ENCODE measurements around the gene INTS1.
"Not testable (repeated sequence)": the region's sequence is repeated elsewhere in the genome, so short reads cannot be mapped to it uniquely, and the experiment has no call there.

- TF ChIP-seq MAZ (IDR thresholded peaks at IDR 0.05; ENCODE audit: borderline replicate concordance, low read depth, low read length); POLR2A (IDR thresholded peaks at IDR 0.05; ENCODE audit: low read depth, low read length); MXI1 (IDR thresholded peaks at IDR 0.05; ENCODE audit: borderline replicate concordance, low read depth, low read length); SMC3 (IDR thresholded peaks at IDR 0.05; ENCODE audit: low read depth, low read length); MAFK (IDR thresholded peaks at IDR 0.05; ENCODE audit: low read depth, low read length); RAD21 (IDR thresholded peaks at IDR 0.05; ENCODE audit: low read length); RFX5 (IDR thresholded peaks at IDR 0.05; ENCODE audit: low read depth, low read length); RCOR1 (IDR thresholded peaks at IDR 0.05; ENCODE audit: insufficient replicate concordance, low read length); CEBPB (IDR thresholded peaks at IDR 0.05; ENCODE audit: low read depth, low read length); ELK1 (IDR thresholded peaks at IDR 0.05; ENCODE audit: borderline replicate concordance, low read depth, low read length): not testable (repeated sequence)
- TF ChIP-seq, protein P1, sequence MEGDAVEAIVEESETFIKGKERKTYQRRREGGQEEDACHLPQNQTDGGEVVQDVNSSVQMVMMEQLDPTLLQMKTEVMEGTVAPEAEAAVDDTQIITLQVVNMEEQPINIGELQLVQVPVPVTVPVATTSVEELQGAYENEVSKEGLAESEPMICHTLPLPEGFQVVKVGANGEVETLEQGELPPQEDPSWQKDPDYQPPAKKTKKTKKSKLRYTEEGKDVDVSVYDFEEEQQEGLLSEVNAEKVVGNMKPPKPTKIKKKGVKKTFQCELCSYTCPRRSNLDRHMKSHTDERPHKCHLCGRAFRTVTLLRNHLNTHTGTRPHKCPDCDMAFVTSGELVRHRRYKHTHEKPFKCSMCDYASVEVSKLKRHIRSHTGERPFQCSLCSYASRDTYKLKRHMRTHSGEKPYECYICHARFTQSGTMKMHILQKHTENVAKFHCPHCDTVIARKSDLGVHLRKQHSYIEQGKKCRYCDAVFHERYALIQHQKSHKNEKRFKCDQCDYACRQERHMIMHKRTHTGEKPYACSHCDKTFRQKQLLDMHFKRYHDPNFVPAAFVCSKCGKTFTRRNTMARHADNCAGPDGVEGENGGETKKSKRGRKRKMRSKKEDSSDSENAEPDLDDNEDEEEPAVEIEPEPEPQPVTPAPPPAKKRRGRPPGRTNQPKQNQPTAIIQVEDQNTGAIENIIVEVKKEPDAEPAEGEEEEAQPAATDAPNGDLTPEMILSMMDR (conservative IDR thresholded peaks at IDR 0.05; ENCODE audit: low read depth, low read length): not testable (repeated sequence)
- TF ChIP-seq, protein P2, sequence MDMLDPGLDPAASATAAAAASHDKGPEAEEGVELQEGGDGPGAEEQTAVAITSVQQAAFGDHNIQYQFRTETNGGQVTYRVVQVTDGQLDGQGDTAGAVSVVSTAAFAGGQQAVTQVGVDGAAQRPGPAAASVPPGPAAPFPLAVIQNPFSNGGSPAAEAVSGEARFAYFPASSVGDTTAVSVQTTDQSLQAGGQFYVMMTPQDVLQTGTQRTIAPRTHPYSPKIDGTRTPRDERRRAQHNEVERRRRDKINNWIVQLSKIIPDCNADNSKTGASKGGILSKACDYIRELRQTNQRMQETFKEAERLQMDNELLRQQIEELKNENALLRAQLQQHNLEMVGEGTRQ (IDR thresholded peaks at IDR 0.05; ENCODE audit: low read depth, low read length): not testable (repeated sequence)
Observed at GRCh38 chr7:1443587-1444200, 60.5 kb downstream of the INTS1 start.

Measured in IMR-90 (cell line).